B cell (primary cell): ENCODE results near the gene DLD. TPM values are rescaled to one million over a fixed set of nuclear protein-coding genes. Genes with fewer than 3 reads are reported as not detected.

ENCODE experiments used
- ATAC-seq: fragments of 200-7000 bp; cut with Tn5 transposase; one replicate; pipeline ENCODE4 v1.10.0; 2021; ENCODE audit warnings: low read depth, mild to moderate bottlenecking, moderate number of reproducible peaks, moderate library complexity
- CTCF ChIA-PET: fragments of 350-600 bp; sonication (Branson Sonifier 250); formaldehyde crosslinking; loops from one replicate; lab custom pipeline; 2021; ENCODE audit warnings: antibody characterized with exemption, inconsistent platforms; lab: Charles Lee
- POLR2A ChIA-PET: fragments of 350-600 bp; sonication (Branson Sonifier 250); formaldehyde crosslinking; loops from one replicate; lab custom pipeline; 2021; ENCODE audit warnings: antibody characterized with exemption; lab: Charles Lee
- DNase-seq: peaks from one replicate; pipeline ENCODE4 v3.0.0; 2013
- H2AFZ ChIP-seq: 2 replicates; pipeline ENCODE4 v1.6.1; 2012; ENCODE audit warnings: mild to moderate bottlenecking, low read depth, low read length; ENCODE audit not compliant: insufficient read depth, poor library complexity, severe bottlenecking
- H3K27ac ChIP-seq, 2 donors: 1 replicate in 1 of 2; 2 replicates in 1 of 2; pipeline ENCODE4 v1.5.1; 2012 to 2013; ENCODE audit warnings: low read length in 2 of 2, mild to moderate bottlenecking in 2 of 2, moderate library complexity in 1 of 2
- H3K27me3 ChIP-seq, 4 experiments: fragments of 200-600 bp in 1 of 4; sonication (generic) in 1 of 4; replicated peaks in 1 of 4; 1 replicate in 2 of 4; 2 replicates in 2 of 4; pipeline versions ENCODE4 v1.6.1 to v1.7.0; 2013 to 2016; ENCODE audit warnings: low read length in 3 of 4, mild to moderate bottlenecking in 2 of 4, mixed read lengths in 1 of 4, moderate library complexity in 1 of 4; ENCODE audit not compliant: insufficient read depth in 4 of 4, control insufficient read depth in 3 of 4; ENCODE audit errors: control extremely low read depth in 1 of 4
- H3K36me3 ChIP-seq, 2 experiments: replicated peaks in 1 of 2; 1 replicate in 1 of 2; 2 replicates in 1 of 2; pipeline versions ENCODE4 v1.6.1 to v1.7.1; 2013; ENCODE audit warnings: low read length in 1 of 2; ENCODE audit not compliant: insufficient read depth in 2 of 2, control insufficient read depth in 1 of 2; ENCODE audit errors: control extremely low read depth in 1 of 2, extremely low read depth in 1 of 2
- H3K4me1 ChIP-seq, 2 donors: fragments of 200-600 bp in 1 of 2; sonication (generic) in 1 of 2; 1 replicate in 1 of 2; 2 replicates in 1 of 2; pipeline versions ENCODE4 v1.5.1 to v1.6.1; 2013 to 2017; ENCODE audit warnings: low read length in 2 of 2; ENCODE audit not compliant: control insufficient read depth in 2 of 2, insufficient read depth in 2 of 2
- H3K4me2 ChIP-seq: replicated peaks from 2 replicates; pipeline ENCODE3; 2012; ENCODE audit warnings: mild to moderate bottlenecking, low read depth, low read length; ENCODE audit not compliant: poor library complexity, severe bottlenecking
- H3K4me3 ChIP-seq, 5 experiments: fragments of 200-600 bp in 1 of 5; sonication (generic) in 1 of 5; 1 replicate in 3 of 5; 2 replicates in 2 of 5; pipeline versions ENCODE4 v1.5.1 to v1.7.0; 2011 to 2016; ENCODE audit warnings: low read length in 4 of 5, mild to moderate bottlenecking in 4 of 5, low read depth in 2 of 5, control low read depth in 1 of 5, moderate library complexity in 1 of 5; ENCODE audit not compliant: insufficient read depth in 1 of 5; ENCODE audit errors: control extremely low read depth in 1 of 5, extremely low read depth in 1 of 5
- H3K79me2 ChIP-seq: fragments of 200-600 bp; sonication (generic); one replicate; pipeline ENCODE4 v1.6.0; 2016; ENCODE audit warnings: low read length; ENCODE audit not compliant: control insufficient read depth, insufficient read depth
- H3K9ac ChIP-seq: fragments of 200-600 bp; sonication (generic); 2 replicates; pipeline ENCODE4 v1.6.1; 2017; ENCODE audit warnings: mild to moderate bottlenecking, low read length, moderate library complexity
- H3K9me3 ChIP-seq, 3 donors: one replicate each; pipeline versions ENCODE4 v1.6.1 to v1.7.1; 2013; ENCODE audit warnings: low read length in 2 of 3; ENCODE audit not compliant: control insufficient read depth in 2 of 3, insufficient read depth in 1 of 3; ENCODE audit errors: control extremely low read depth in 1 of 3
- H4K20me1 ChIP-seq: 2 replicates; pipeline ENCODE4 v1.6.0; 2012; ENCODE audit warnings: mild to moderate bottlenecking, low read length; ENCODE audit not compliant: insufficient read depth, control insufficient read depth, poor library complexity, severe bottlenecking
- H3K27ac Mint-ChIP-seq: one replicate; pipeline ENCODE4 v1.8.0; 2021; ENCODE audit warnings: mixed read lengths
- H3K27me3 Mint-ChIP-seq: one replicate; pipeline ENCODE4 v1.8.0; 2021; ENCODE audit warnings: mixed read lengths
- H3K4me1 Mint-ChIP-seq: one replicate; pipeline ENCODE4 v1.8.0; 2021; ENCODE audit warnings: mixed read lengths
- H3K4me3 Mint-ChIP-seq: one replicate; pipeline ENCODE4 v1.8.0; 2021; ENCODE audit warnings: mixed read lengths
- H3K9me3 Mint-ChIP-seq: one replicate; pipeline ENCODE4 v1.8.0; 2022; ENCODE audit warnings: mixed read lengths; ENCODE audit not compliant: insufficient read depth
- EZH2 ChIP-seq: IDR thresholded peaks from 2 replicates; pipeline ENCODE4 v1.6.1; 2012; ENCODE audit warnings: borderline replicate concordance, low read depth, mild to moderate bottlenecking, moderate library complexity, low read length; ENCODE audit not compliant: insufficient read depth, poor library complexity, severe bottlenecking
- WGBS: methylation state at CpG from one replicate; pipeline ENCODE4 v1.1.5; 2013; ENCODE audit warnings: missing lambda C conversion rate; ENCODE audit not compliant: insufficient coverage; 5-methylcytosine and 5-hydroxymethylcytosine counted together
- intact Hi-C: fragments of 100-400 bp; cut with micrococcal nuclease; formaldehyde crosslinking; loops from one replicate; pipeline ENCODE4 v1.10.0; 2022
- polyA plus RNA-seq: library from polyadenylated mRNA; depleted of rRNA; stranded (reverse); fragments of >200 nt; gene quantifications from 2 replicates; pipeline ENCODE4 v1.2.3, GENCODE V29; 2012
- total RNA-seq, 2 donors: library from RNA; stranded (reverse); fragments of 120-200 nt in 1 of 2; gene quantifications; 1 replicate in 1 of 2; 2 replicates in 1 of 2; pipeline versions ENCODE4 v1.2.3 to v1.2.4, GENCODE V29; 2013 to 2022
- TF ChIP-seq, protein P1 (sequence below): fragments of 200-600 bp; IDR thresholded peaks from one replicate; pipeline ENCODE4 v1.8.0; 2022; ENCODE audit warnings: antibody characterized with exemption, mild to moderate bottlenecking

Gene DLD
- total and polyA plus RNA-seq, 2 donors (not counting 1 experiment from before 2014, with no cell fraction given), result 26.7 to 47.9 TPM

- POLR2A ChIA-PET, result no interaction called here
- WGBS, result no CpG with 5 or more reads among the region's 1 CpG
Measured at GRCh38 chr7:107922886-107923285, 31.9 kb downstream of the DLD start.

DNA sequence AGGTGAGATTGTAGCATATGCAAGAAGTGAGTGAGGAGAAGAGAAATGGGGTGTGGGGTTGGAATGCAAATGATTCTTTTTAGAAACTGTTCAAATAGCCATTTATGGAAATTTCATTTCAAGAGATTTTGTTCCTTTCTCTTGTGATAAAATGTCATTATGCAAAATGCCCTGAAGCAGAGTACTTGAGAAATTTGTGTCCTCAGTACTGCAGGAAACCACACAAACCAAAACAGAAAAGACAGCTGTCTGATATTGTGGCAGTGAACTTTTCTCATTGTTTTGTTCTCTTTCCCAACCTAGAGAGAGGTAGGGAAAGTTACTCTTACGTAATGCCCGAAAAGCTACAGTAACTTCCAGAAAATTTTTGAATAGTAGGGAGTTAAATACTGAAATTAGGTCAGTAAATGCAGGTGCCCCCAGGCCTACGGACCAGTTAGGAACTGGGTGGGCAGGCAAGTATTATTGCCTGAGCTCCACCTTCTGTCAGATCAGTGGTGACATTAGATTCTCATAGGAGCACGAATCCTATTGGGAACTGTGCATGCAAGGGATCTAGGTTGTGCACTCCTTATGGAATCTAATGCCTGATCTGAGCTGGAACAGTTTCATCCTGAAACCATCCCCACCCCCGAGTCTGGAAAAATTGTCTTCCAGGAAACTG lies 34.0 kb downstream of the DLD start:
- ChIA-PET CTCF (interaction anchor here (0.9 kb wide), 1 partner anchor 46 kb away, joined by 3 read pairs; no protein-coding TSS in a partner anchor), POLR2A (no interaction called here)
- ATAC-seq, result no peak
- H3K9me3 Mint-ChIP-seq, result no peaks in the 10 kb centered on the region
- H3K4me1 Mint-ChIP-seq, result peaks cover 22% of the 10 kb centered on the region
- no peak overlapping the region for H3K9ac ChIP-seq
- H3K9me3 ChIP-seq, result peaks cover 0 to 4% (median 0%) of the 10 kb centered on the region in 3 donors
- H2AFZ ChIP-seq, result no peak overlapping the region
- H3K36me3 ChIP-seq, result peaks cover 5 to 19% of the 10 kb centered on the region in 2 experiments
- no peaks in the 10 kb centered on the region for H3K27me3 Mint-ChIP-seq
- no peaks in the 10 kb centered on the region for H4K20me1 ChIP-seq
- intact Hi-C loops, result no loop called here
- WGBS, result 71% methylated on average over 3 of the region's 5 CpGs
- no peaks in the 10 kb centered on the region for H3K27me3 ChIP-seq
- H3K4me1 ChIP-seq, result peaks cover 6 to 8% of the 10 kb centered on the region in 2 donors
- no peaks in the 10 kb centered on the region for H3K79me2 ChIP-seq
- TF ChIP-seq EZH2, result no peak
- no peak for DNase-seq
- no peak overlapping the region for H3K27ac Mint-ChIP-seq
- H3K4me2 ChIP-seq, result no peak overlapping the region
- H3K4me3 ChIP-seq, result no peak overlapping the region
- no peak overlapping the region for H3K27ac ChIP-seq
- no peak overlapping the region for H3K4me3 Mint-ChIP-seq

More at GRCh38 chr7:107922886-107923285, 31.9 kb downstream of the DLD start:
- no peaks in the 10 kb centered on the region for H3K79me2 ChIP-seq
- peaks cover 22% of the 10 kb centered on the region for H3K4me1 Mint-ChIP-seq
- H3K27me3 Mint-ChIP-seq, result no peaks in the 10 kb centered on the region
- H3K27ac Mint-ChIP-seq, result no peak overlapping the region
- H4K20me1 ChIP-seq, result no peaks in the 10 kb centered on the region
- no peaks in the 10 kb centered on the region for H3K27me3 ChIP-seq
- peaks cover 13 to 39% of the 10 kb centered on the region in 2 experiments for H3K36me3 ChIP-seq
- H2AFZ ChIP-seq, result no peak overlapping the region
- H3K4me3 ChIP-seq, result no peak overlapping the region
- DNase-seq (no peak), ATAC-seq (no peak)
- no peak overlapping the region for H3K4me2 ChIP-seq
- no peak for TF ChIP-seq EZH2
- TF ChIP-seq, protein P1, sequence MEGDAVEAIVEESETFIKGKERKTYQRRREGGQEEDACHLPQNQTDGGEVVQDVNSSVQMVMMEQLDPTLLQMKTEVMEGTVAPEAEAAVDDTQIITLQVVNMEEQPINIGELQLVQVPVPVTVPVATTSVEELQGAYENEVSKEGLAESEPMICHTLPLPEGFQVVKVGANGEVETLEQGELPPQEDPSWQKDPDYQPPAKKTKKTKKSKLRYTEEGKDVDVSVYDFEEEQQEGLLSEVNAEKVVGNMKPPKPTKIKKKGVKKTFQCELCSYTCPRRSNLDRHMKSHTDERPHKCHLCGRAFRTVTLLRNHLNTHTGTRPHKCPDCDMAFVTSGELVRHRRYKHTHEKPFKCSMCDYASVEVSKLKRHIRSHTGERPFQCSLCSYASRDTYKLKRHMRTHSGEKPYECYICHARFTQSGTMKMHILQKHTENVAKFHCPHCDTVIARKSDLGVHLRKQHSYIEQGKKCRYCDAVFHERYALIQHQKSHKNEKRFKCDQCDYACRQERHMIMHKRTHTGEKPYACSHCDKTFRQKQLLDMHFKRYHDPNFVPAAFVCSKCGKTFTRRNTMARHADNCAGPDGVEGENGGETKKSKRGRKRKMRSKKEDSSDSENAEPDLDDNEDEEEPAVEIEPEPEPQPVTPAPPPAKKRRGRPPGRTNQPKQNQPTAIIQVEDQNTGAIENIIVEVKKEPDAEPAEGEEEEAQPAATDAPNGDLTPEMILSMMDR, result no peak
- H3K9me3 Mint-ChIP-seq, result no peaks in the 10 kb centered on the region
- intact Hi-C loops, result no loop called here
- no peak overlapping the region for H3K4me3 Mint-ChIP-seq
- H3K27ac ChIP-seq, result no peak overlapping the region
- H3K4me1 ChIP-seq, result peaks cover 6 to 8% of the 10 kb centered on the region in 2 donors
- H3K9ac ChIP-seq, result no peak overlapping the region
- peaks cover 0 to 4% (median 0%) of the 10 kb centered on the region in 3 donors for H3K9me3 ChIP-seq
- CTCF ChIA-PET, result no interaction called here
